Mesenchymal stem cell (in vitro differentiated cells and primary cell): ENCODE measurements around the gene ZAR1L.

Experiments
- DNase-seq: peaks from one replicate; pipeline ENCODE4 v3.0.0-alpha.2; 2013
- H2AFZ ChIP-seq: one replicate; pipeline ENCODE4 v1.6.1; 2013; ENCODE audit warnings: low read depth, mild to moderate bottlenecking, control low read depth, inconsistent platforms, low read length, moderate library complexity
- H2AK5ac ChIP-seq: 2 replicates; pipeline ENCODE4 v1.6.1; 2013; ENCODE audit warnings: low read length, moderate library complexity, mild to moderate bottlenecking, inconsistent platforms; ENCODE audit not compliant: severe bottlenecking
- H2BK120ac ChIP-seq: one replicate; pipeline ENCODE4 v1.6.1; 2013; ENCODE audit warnings: low read depth, mild to moderate bottlenecking, inconsistent platforms, low read length, moderate library complexity
- H2BK12ac ChIP-seq, 2 experiments: one replicate each; pipeline ENCODE4 v1.6.1; 2013; ENCODE audit warnings: inconsistent platforms in 2 of 2, low read length in 2 of 2, mild to moderate bottlenecking in 2 of 2, moderate library complexity in 2 of 2, control low read depth in 1 of 2
- H2BK15ac ChIP-seq: one replicate; pipeline ENCODE4 v1.6.1; 2013; ENCODE audit warnings: mild to moderate bottlenecking, low read depth, inconsistent platforms; ENCODE audit not compliant: poor library complexity, severe bottlenecking
- H2BK5ac ChIP-seq: 2 replicates; pipeline ENCODE4 v1.6.1; 2013; ENCODE audit warnings: low read depth, mild to moderate bottlenecking, low read length, control low read depth, inconsistent platforms; ENCODE audit not compliant: poor library complexity, severe bottlenecking
- H3K14ac ChIP-seq, 2 experiments: one replicate each; pipeline ENCODE4 v1.6.1; 2013; ENCODE audit warnings: inconsistent platforms in 2 of 2, low read length in 2 of 2, control low read depth in 1 of 2, mild to moderate bottlenecking in 1 of 2, moderate library complexity in 1 of 2
- H3K18ac ChIP-seq, 2 experiments: one replicate each; pipeline ENCODE4 v1.6.1; 2013; ENCODE audit warnings: inconsistent platforms in 2 of 2, low read length in 2 of 2, control low read depth in 1 of 2, low read depth in 1 of 2, mild to moderate bottlenecking in 1 of 2
- H3K23ac ChIP-seq, 2 experiments: one replicate each; pipeline ENCODE4 v1.6.1; 2013; ENCODE audit warnings: inconsistent platforms in 2 of 2, low read length in 2 of 2, mild to moderate bottlenecking in 2 of 2, moderate library complexity in 2 of 2, control low read depth in 1 of 2
- H3K27ac ChIP-seq: 2 replicates; pipeline ENCODE4 v1.5.1; 2013; ENCODE audit warnings: mild to moderate bottlenecking, moderate library complexity, low read length, control low read depth, inconsistent platforms; ENCODE audit not compliant: poor library complexity, severe bottlenecking
- H3K27me3 ChIP-seq, 2 experiments: 2 replicates each; pipeline versions ENCODE4 v1.6.1 to v1.7.0; 2013; ENCODE audit warnings: low read length in 2 of 2, mild to moderate bottlenecking in 2 of 2, moderate library complexity in 2 of 2, control low read depth in 1 of 2, inconsistent platforms in 1 of 2; ENCODE audit not compliant: control insufficient read depth in 1 of 2, insufficient read depth in 1 of 2
- H3K36me3 ChIP-seq, 2 experiments: 2 replicates each; pipeline versions ENCODE4 v1.6.1 to v1.7.0; 2013; ENCODE audit warnings: low read length in 2 of 2, control low read depth in 1 of 2, inconsistent platforms in 1 of 2, low read depth in 1 of 2, mild to moderate bottlenecking in 1 of 2; ENCODE audit not compliant: insufficient read depth in 2 of 2, control insufficient read depth in 1 of 2
- H3K4ac ChIP-seq, 2 experiments: one replicate each; pipeline ENCODE4 v1.6.1; 2013; ENCODE audit warnings: inconsistent platforms in 2 of 2, low read length in 2 of 2, mild to moderate bottlenecking in 2 of 2, moderate library complexity in 2 of 2, control low read depth in 1 of 2, low read depth in 1 of 2
- H3K4me1 ChIP-seq: 2 replicates; pipeline ENCODE4 v1.6.1; 2013; ENCODE audit warnings: low read depth, low read length, control low read depth; ENCODE audit not compliant: control insufficient read depth, insufficient read depth
- H3K4me2 ChIP-seq: 2 replicates; pipeline ENCODE4 v1.6.1; 2013; ENCODE audit warnings: low read length, mild to moderate bottlenecking, inconsistent platforms; ENCODE audit not compliant: poor library complexity, severe bottlenecking
- H3K4me3 ChIP-seq, 2 experiments: 2 replicates each; pipeline versions ENCODE4 v1.5.1 to v1.7.0; 2013; ENCODE audit warnings: low read length in 2 of 2, mild to moderate bottlenecking in 2 of 2, control low read depth in 1 of 2, low read depth in 1 of 2; ENCODE audit not compliant: insufficient read depth in 1 of 2
- H3K79me1 ChIP-seq: replicated peaks from 2 replicates; pipeline ENCODE4 v1.6.1; 2013; ENCODE audit warnings: mild to moderate bottlenecking, control low read depth, low read length, inconsistent platforms; ENCODE audit not compliant: poor library complexity, severe bottlenecking
- H3K9ac ChIP-seq: 2 replicates; pipeline ENCODE4 v1.7.0; 2013; ENCODE audit warnings: mild to moderate bottlenecking, low read length, moderate library complexity
- H3K9me3 ChIP-seq: 2 replicates; pipeline ENCODE4 v1.7.0; 2013; ENCODE audit warnings: mild to moderate bottlenecking, low read length; ENCODE audit not compliant: control insufficient read depth
- H4K8ac ChIP-seq: one replicate; pipeline ENCODE4 v1.6.1; 2013; ENCODE audit warnings: inconsistent platforms, mild to moderate bottlenecking, low read length, moderate library complexity
- H4K91ac ChIP-seq: one replicate; pipeline ENCODE4 v1.6.1; 2013; ENCODE audit warnings: mild to moderate bottlenecking, low read length, inconsistent platforms
- WGBS: methylation state at CpG from one replicate; pipeline ENCODE4 v1.1.7; 2013; ENCODE audit warnings: mixed read lengths; 5-methylcytosine and 5-hydroxymethylcytosine counted together

The ZAR1L gene

DNA sequence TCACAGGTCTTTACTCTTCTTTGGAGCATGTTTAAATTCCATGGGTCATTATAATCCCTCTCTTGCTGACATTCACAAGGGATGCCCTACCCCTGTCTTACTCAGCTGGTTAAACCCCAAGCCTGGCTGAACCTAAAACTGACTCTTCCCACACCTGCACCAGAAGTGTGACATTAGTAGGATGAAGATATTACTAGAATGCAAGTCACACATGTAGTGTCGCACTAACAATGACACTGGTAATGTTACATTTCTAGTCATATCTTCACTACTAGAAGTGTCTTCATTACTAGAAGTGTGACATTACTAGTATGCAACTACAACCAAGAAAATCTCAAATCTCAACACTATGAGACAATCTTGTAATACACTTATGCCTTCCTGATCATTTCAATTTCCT, 14.2 kb downstream of the ZAR1L start:
- Histone ChIP-seq H2AFZ (no peak overlapping the region), H2BK120ac (no peak overlapping the region), H3K79me1 (no peaks in the 10 kb centered on the region), H3K27ac (no peak overlapping the region), H3K4me1 (no peaks in the 10 kb centered on the region), H2BK15ac (no peak overlapping the region), H4K8ac (no peak overlapping the region), H2AK5ac (no peak overlapping the region), H3K27me3 (peaks cover 25 to 32% of the 10 kb centered on the region in 2 experiments), H2BK5ac (no peak overlapping the region), H3K4me3 (no peak overlapping the region), H4K91ac (no peak overlapping the region), H3K9ac (no peak overlapping the region), H3K23ac (no peak overlapping the region), H3K4ac (no peak overlapping the region), H3K14ac (no peak overlapping the region), H3K18ac (no peak overlapping the region), H3K36me3 (no peaks in the 10 kb centered on the region), H2BK12ac (no peak overlapping the region), H3K9me3 (no peaks in the 10 kb centered on the region), H3K4me2 (no peak overlapping the region)
- 100% methylated on average over 1 of the region's 1 CpG for WGBS
- no peak for DNase-seq

DNA sequence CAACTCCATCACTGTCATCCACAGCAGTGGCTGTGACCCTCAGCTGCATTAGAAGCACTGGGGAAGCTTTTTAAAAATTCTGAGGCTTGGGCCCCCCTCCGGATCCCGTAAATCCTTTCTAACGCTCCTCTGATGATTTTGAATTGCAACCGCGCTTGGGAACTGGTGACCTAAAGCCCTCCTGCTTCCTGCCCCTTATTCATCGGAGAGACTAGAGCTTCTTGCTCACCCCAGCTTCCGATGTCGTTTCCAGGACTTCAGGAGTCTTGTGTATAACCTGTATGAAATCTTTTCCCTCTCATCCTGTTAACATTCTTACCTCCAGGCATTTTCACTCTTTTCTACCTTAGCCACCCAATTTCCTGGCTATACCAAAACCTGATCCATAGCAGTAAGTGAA, 14.8 kb downstream of the ZAR1L start:
- no peak overlapping the region for H3K9ac ChIP-seq
- no peak overlapping the region for H3K14ac ChIP-seq
- no peak overlapping the region for H3K4me2 ChIP-seq
- peaks cover 25 to 32% of the 10 kb centered on the region in 2 experiments for H3K27me3 ChIP-seq
- no peak overlapping the region for H2BK12ac ChIP-seq
- no peaks in the 10 kb centered on the region for H3K79me1 ChIP-seq
- H4K8ac ChIP-seq: no peak overlapping the region
- no peak overlapping the region for H3K4ac ChIP-seq
- H3K4me1 ChIP-seq: no peaks in the 10 kb centered on the region
- no peak overlapping the region for H2BK120ac ChIP-seq
- no peak overlapping the region for H4K91ac ChIP-seq
- DNase-seq: no peak
- no peak overlapping the region for H2BK15ac ChIP-seq
- H3K36me3 ChIP-seq: peaks cover 0 to 2% of the 10 kb centered on the region in 2 experiments
- no peak overlapping the region for H2AK5ac ChIP-seq
- H2AFZ ChIP-seq: no peak overlapping the region
- H3K4me3 ChIP-seq: no peak overlapping the region
- WGBS: 66% methylated on average over 8 of the region's 8 CpGs
- no peak overlapping the region for H3K23ac ChIP-seq
- H2BK5ac ChIP-seq: no peak overlapping the region
- H3K18ac ChIP-seq: no peak overlapping the region
- H3K27ac ChIP-seq: no peak overlapping the region
- H3K9me3 ChIP-seq: no peaks in the 10 kb centered on the region

DNA sequence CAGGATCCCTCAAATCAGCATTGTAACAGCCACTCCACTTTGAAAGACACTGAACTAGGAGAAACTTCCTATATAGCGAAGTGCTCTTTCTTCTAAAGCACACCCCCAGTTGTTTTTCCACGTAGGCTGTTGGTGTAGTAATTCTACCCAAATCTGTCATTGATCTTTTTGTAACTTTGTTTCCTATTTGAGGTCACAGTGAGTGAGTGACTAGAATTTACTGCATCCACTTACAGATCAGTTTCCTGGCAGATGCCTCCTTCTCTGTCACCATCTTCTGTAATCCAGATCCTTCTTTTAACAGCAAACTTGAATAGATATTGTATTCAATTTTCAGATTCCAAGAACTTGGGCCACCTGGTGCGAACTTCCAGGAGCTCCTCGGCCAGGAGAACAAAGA, 15.3 kb downstream of the ZAR1L start:
- Histone ChIP-seq H2BK15ac (no peak overlapping the region), H3K9ac (no peak overlapping the region), H2BK12ac (no peak overlapping the region), H3K4me3 (no peak overlapping the region), H3K23ac (no peak overlapping the region), H2AFZ (no peak overlapping the region), H3K36me3 (peaks cover 0 to 3% of the 10 kb centered on the region in 2 experiments), H2AK5ac (no peak overlapping the region), H3K4me2 (no peak overlapping the region), H3K79me1 (no peaks in the 10 kb centered on the region), H3K27ac (no peak overlapping the region), H3K9me3 (no peaks in the 10 kb centered on the region), H3K18ac (no peak overlapping the region), H2BK5ac (no peak overlapping the region), H3K27me3 (peaks cover 25 to 32% of the 10 kb centered on the region in 2 experiments), H3K4me1 (no peaks in the 10 kb centered on the region), H4K8ac (no peak overlapping the region), H3K4ac (no peak overlapping the region), H4K91ac (no peak overlapping the region), H2BK120ac (no peak overlapping the region), H3K14ac (no peak overlapping the region)
- WGBS: 81% methylated on average over 4 of the region's 4 CpGs
- DNase-seq: no peak

DNA sequence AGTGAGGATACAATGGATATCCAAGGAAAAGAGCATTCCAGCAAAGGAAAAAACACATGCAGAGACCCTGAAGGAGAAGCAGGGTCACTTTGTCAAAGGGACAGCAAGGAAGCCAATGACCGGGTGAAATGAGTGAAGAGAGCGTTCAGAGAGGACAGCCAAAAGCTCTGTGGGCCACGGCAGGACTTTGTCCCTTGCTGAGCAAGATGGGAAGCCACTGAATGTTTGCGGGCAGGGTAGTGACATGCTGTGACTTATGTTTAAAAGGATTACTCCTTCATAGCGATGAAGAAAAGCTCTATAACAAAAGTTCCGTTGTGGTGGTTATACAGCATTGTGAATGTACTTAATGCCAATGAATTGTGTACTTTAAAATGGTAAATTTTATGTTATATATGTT, 16.5 kb downstream of the ZAR1L start:
- Histone ChIP-seq H4K91ac (no peak overlapping the region), H2BK120ac (no peak overlapping the region), H2BK15ac (no peak overlapping the region), H3K4ac (no peak overlapping the region), H3K9me3 (no peaks in the 10 kb centered on the region), H3K27ac (no peak overlapping the region), H3K36me3 (peaks cover 0 to 3% of the 10 kb centered on the region in 2 experiments), H2AFZ (no peak overlapping the region), H3K14ac (no peak overlapping the region), H3K9ac (no peak overlapping the region), H3K4me3 (no peak overlapping the region), H2AK5ac (no peak overlapping the region), H4K8ac (no peak overlapping the region), H3K18ac (no peak overlapping the region), H3K4me2 (no peak overlapping the region), H3K4me1 (no peaks in the 10 kb centered on the region), H3K79me1 (no peaks in the 10 kb centered on the region), H2BK5ac (no peak overlapping the region), H3K27me3 (peaks cover 25 to 32% of the 10 kb centered on the region in 2 experiments), H2BK12ac (no peak overlapping the region), H3K23ac (no peak overlapping the region)
- DNase-seq: no peak
- WGBS: 93% methylated on average over 5 of the region's 6 CpGs
